Prostate gland (tissue), 2 donors: Measurements from ENCODE around the gene SNX19.
A peak's percentile ranks its signal among the peaks of the same experiment; 100 is the strongest.

Experiments used
- POLR2AphosphoS5 ChIP-seq: sonication (generic); formaldehyde crosslinking; IDR thresholded peaks from one replicate; pipeline ENCODE4 v1.6.1; 2017; ENCODE audit warnings: antibody characterized with exemption
- TF ChIP-seq, protein P1 (sequence below), 4 experiments: fragments of 200-600 bp in 2 of 4; fragments of 450-650 bp in 2 of 4; sonication (generic) in 2 of 4; IDR thresholded peaks; 1 replicate in 3 of 4; 2 replicates in 1 of 4; pipeline ENCODE4 v1.5.1; 2016 to 2019; ENCODE audit warnings: antibody characterized with exemption in 4 of 4, mild to moderate bottlenecking in 2 of 4, moderate library complexity in 2 of 4

DNA sequence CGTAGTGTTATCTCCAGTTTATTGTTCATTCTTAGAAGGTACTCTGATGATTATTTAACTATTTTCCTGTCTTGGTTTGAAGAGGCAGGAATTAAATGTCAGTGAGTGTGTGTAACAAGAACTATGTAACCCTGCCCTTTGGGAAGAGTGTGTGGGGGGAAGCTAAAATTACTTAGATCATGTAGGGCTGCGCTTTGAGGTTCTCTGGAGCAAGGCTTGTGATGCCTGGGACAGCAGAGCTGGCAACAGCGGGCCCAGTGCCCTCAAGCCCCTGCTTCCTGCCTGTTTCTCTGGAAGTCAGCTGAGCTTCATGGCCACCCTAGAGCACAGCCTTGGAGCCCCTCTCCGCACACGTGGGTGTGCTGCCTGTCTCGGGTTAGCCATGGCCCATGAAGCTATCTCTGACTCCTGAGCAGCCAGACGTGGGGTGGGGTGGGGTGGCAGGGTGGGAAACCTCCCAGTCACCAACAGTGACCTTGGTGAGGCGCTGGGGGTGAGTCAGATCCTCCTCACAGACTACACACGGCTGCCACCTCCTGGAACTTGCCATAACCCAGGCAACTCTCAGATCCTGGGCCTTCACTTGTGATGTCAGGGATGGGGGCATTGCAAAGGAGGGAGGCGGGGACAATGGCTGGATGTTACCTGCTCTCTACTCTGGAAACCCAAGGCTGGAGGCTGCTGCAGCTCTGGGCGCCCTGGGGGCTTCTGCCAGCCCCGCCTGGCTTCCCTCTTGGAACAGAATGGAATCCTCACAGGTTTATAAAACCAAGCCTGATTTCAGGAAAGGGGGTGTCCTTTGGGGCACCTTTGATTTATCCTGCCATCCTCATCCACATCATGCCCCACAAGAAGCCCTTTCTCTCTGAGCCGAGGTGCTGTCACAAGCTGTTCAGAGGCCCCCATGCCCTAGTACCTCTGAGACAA is 88.6 kb downstream of the SNX19 start:
- TF ChIP-seq, protein P1, sequence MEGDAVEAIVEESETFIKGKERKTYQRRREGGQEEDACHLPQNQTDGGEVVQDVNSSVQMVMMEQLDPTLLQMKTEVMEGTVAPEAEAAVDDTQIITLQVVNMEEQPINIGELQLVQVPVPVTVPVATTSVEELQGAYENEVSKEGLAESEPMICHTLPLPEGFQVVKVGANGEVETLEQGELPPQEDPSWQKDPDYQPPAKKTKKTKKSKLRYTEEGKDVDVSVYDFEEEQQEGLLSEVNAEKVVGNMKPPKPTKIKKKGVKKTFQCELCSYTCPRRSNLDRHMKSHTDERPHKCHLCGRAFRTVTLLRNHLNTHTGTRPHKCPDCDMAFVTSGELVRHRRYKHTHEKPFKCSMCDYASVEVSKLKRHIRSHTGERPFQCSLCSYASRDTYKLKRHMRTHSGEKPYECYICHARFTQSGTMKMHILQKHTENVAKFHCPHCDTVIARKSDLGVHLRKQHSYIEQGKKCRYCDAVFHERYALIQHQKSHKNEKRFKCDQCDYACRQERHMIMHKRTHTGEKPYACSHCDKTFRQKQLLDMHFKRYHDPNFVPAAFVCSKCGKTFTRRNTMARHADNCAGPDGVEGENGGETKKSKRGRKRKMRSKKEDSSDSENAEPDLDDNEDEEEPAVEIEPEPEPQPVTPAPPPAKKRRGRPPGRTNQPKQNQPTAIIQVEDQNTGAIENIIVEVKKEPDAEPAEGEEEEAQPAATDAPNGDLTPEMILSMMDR (IDR thresholded peaks at IDR 0.05), result peak in 2 of 4 experiments; percentile 33 to 41
- TF ChIP-seq POLR2AphosphoS5, result no peak
